ENCODE results near the gene SEC14L1. TPM values are rescaled to one million over a fixed set of nuclear protein-coding genes. Genes with fewer than 3 reads are reported as not detected.
A peak's percentile ranks its signal among the peaks of the same experiment; 100 is the strongest.

The SEC14L1 gene
- total RNA-seq, 1 experiment from 2014 or later = 76.0 TPM

- H3K4me1 ChIP-seq (replicated peaks) = peaks cover 80% of the 10 kb centered on the region
- DNase-seq (ENCODE audit: low read depth in 1 of 2, low spot score in 2 of 2) = peak; percentile 98 to 99
- H3K4me3 ChIP-seq = no peak overlapping the region
- no peaks in the 10 kb centered on the region; the same call in 1 of the 2 replicates for H3K9me3 ChIP-seq (replicated peaks)
- no peaks in the 10 kb centered on the region; the same call in 1 of the 2 replicates for H3K36me3 ChIP-seq
- H3K27me3 ChIP-seq (replicated peaks) = no peaks in the 10 kb centered on the region
- peak overlapping the region; percentile 99 for H3K27ac ChIP-seq
Measured at GRCh38 chr17:77124192-77124889, 16.4 kb upstream of the SEC14L1 start.

DNA sequence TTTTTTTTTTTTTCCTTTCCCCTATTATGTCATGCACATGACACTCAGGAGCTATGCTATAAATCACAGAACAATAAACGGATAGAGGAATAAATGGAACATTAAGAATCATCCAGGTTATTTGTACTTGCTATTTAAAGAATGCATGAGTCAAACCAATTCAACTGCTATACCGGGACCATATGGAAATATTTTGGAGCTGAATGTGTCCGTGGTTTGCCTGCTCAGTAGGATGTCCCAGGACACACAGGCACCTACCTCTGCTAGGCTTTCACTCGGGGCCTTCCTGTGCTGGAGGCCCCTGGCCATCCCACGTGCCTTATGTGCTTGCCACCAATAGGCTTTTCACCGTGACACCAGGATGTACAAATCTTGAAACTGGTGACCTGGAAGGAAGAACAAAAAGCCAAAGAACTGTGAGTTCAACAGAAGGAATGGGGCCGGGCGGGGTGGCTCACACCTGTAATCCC lies 15.3 kb upstream of the SEC14L1 start:
- H3K36me3 ChIP-seq = no peaks in the 10 kb centered on the region; the same call in 1 of the 2 replicates
- DNase-seq (ENCODE audit: low read depth in 1 of 2, low spot score in 2 of 2) = peak; percentile 98 to 99
- peaks cover 89% of the 10 kb centered on the region for H3K4me1 ChIP-seq (replicated peaks)
- no peaks in the 10 kb centered on the region for H3K27me3 ChIP-seq (replicated peaks)
- H3K9me3 ChIP-seq (replicated peaks) = no peaks in the 10 kb centered on the region; the same call in 1 of the 2 replicates
- peak overlapping the region; percentile 2; the same call in 1 of the 2 replicates for H3K4me3 ChIP-seq
- peak overlapping the region; percentile 99 for H3K27ac ChIP-seq

DNA sequence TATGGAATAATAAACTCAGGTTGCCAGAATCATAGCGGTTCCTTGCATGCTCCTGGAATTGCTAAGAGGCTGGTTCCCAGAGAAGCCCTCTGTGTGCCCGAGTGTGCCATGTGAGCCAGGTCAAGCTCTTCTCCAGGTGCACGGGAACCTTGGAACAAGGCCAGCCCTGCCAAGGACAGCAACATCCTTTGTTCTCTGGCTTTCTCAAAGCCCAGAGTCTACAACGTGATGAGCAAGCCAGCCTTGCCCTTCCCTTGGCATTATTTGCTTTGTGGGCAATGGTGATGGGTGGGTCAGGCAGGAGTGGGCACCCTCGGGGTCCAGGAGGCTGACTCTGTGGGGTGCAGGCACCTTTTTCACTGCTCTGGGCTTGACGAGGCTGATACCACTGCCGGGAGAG lies 14.2 kb upstream of the SEC14L1 start:
- Histone ChIP-seq H3K36me3 (no peaks in the 10 kb centered on the region; the same call in 1 of the 2 replicates), H3K4me3 (no peak overlapping the region), H3K27ac (peak overlapping the region; percentile 99), H3K27me3 (replicated peaks) (no peaks in the 10 kb centered on the region), H3K4me1 (replicated peaks) (peaks cover 89% of the 10 kb centered on the region), H3K9me3 (replicated peaks) (no peaks in the 10 kb centered on the region; the same call in 1 of the 2 replicates)
- DNase-seq (ENCODE audit: low read depth in 1 of 2, low spot score in 2 of 2) = no peak

GRCh38 chr17:77127735-77128361 lies 12.9 kb upstream of the SEC14L1 start:
- no peak for DNase-seq (ENCODE audit: low read depth in 1 of 2, low spot score in 2 of 2)
- Histone ChIP-seq H3K9me3 (replicated peaks) (no peaks in the 10 kb centered on the region; the same call in 1 of the 2 replicates), H3K27ac (no peak overlapping the region), H3K27me3 (replicated peaks) (no peaks in the 10 kb centered on the region), H3K4me1 (replicated peaks) (peaks cover 89% of the 10 kb centered on the region), H3K4me3 (no peak overlapping the region), H3K36me3 (no peaks in the 10 kb centered on the region; the same call in 1 of the 2 replicates)

DNA sequence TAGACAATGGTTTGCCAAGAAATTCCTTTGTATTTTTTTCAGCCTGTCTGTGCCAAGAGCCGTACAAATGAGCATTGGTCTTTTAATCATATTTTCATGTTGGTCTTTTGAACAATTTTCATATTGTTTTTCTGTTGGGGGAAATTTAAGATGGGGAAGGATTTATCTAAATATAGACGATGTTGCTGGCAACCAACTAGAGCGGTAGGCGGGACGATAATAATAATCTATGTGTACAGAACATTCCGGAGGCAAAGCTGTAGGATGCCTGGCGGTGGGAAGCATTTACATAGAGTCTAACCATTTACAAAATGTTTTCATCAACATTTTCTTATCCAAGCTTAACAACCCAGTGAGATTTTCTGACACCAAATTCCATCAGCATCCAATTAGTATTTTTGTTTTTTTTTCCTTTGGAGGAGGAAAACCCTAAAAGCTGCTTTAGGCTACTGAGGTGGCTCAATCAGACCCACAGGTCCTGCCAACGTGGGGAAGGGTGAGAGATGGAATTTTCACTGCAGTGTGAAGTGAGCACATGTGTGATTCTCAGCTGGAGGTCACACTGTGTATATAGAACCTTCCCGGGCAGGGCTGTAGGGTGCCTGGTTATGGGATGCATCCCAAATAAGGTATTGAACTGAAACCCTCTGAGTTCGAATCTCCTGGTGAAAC lies 11.7 kb upstream of the SEC14L1 start:
- Histone ChIP-seq H3K4me1 (replicated peaks) (peaks cover 83% of the 10 kb centered on the region), H3K27ac (peak overlapping the region; percentile 68)
- no peak for DNase-seq (ENCODE audit: low read depth in 1 of 2, low spot score in 2 of 2)

GRCh38 chr17:77129568-77130301 lies 11.0 kb upstream of the SEC14L1 start:
- Histone ChIP-seq H3K4me1 (replicated peaks) (peaks cover 76% of the 10 kb centered on the region), H3K9me3 (replicated peaks) (no peaks in the 10 kb centered on the region), H3K4me3 (no peak overlapping the region), H3K27ac (peak overlapping the region; percentile 68), H3K27me3 (replicated peaks) (no peaks in the 10 kb centered on the region), H3K36me3 (peaks cover 6% of the 10 kb centered on the region)
- peak in 1 of 2 experiments; percentile 74 for DNase-seq (ENCODE audit: low read depth in 1 of 2, low spot score in 2 of 2)

More for the DNA sequence above, 11.7 kb upstream of the SEC14L1 start:
- Histone ChIP-seq H3K9me3 (replicated peaks) (no peaks in the 10 kb centered on the region), H3K4me3 (no peak overlapping the region), H3K27me3 (replicated peaks) (no peaks in the 10 kb centered on the region), H3K36me3 (peaks cover 6% of the 10 kb centered on the region)

- Histone ChIP-seq H3K27ac (no peak overlapping the region), H3K4me3 (no peak overlapping the region), H3K27me3 (replicated peaks) (no peaks in the 10 kb centered on the region), H3K9me3 (replicated peaks) (no peaks in the 10 kb centered on the region), H3K4me1 (replicated peaks) (peaks cover 76% of the 10 kb centered on the region), H3K36me3 (peaks cover 6% of the 10 kb centered on the region)
- no peak for DNase-seq (ENCODE audit: low read depth in 1 of 2, low spot score in 2 of 2)
Measured at GRCh38 chr17:77130525-77130924, 10.2 kb upstream of the SEC14L1 start.

- Histone ChIP-seq H3K27me3 (replicated peaks) (no peaks in the 10 kb centered on the region), H3K4me1 (replicated peaks) (peaks cover 69% of the 10 kb centered on the region), H3K4me3 (no peak overlapping the region), H3K9me3 (replicated peaks) (peaks cover under 1% of the 10 kb centered on the region; the same call in 1 of the 2 replicates), H3K27ac (no peak overlapping the region), H3K36me3 (peaks cover 11% of the 10 kb centered on the region; the same call in 1 of the 2 replicates)
- no peak for DNase-seq (ENCODE audit: low read depth in 1 of 2, low spot score in 2 of 2)
Measured at GRCh38 chr17:77131904-77132303, 8.9 kb upstream of the SEC14L1 start.

- Histone ChIP-seq H3K36me3 (peaks cover 17% of the 10 kb centered on the region), H3K9me3 (replicated peaks) (peaks cover 7% of the 10 kb centered on the region), H3K27me3 (replicated peaks) (no peaks in the 10 kb centered on the region), H3K4me3 (no peak overlapping the region), H3K4me1 (replicated peaks) (peaks cover 70% of the 10 kb centered on the region), H3K27ac (no peak overlapping the region)
- DNase-seq (ENCODE audit: low read depth in 1 of 2, low spot score in 2 of 2) = no peak
Measured at GRCh38 chr17:77132411-77133086, 8.2 kb upstream of the SEC14L1 start.

- Histone ChIP-seq H3K36me3 (peaks cover 17% of the 10 kb centered on the region), H3K27me3 (replicated peaks) (no peaks in the 10 kb centered on the region), H3K9me3 (replicated peaks) (peaks cover 10% of the 10 kb centered on the region), H3K4me1 (replicated peaks) (peaks cover 71% of the 10 kb centered on the region), H3K4me3 (no peak overlapping the region), H3K27ac (no peak overlapping the region)
- no peak for DNase-seq (ENCODE audit: low read depth in 1 of 2, low spot score in 2 of 2)
Measured at GRCh38 chr17:77133087-77133638, 7.6 kb upstream of the SEC14L1 start.

DNA sequence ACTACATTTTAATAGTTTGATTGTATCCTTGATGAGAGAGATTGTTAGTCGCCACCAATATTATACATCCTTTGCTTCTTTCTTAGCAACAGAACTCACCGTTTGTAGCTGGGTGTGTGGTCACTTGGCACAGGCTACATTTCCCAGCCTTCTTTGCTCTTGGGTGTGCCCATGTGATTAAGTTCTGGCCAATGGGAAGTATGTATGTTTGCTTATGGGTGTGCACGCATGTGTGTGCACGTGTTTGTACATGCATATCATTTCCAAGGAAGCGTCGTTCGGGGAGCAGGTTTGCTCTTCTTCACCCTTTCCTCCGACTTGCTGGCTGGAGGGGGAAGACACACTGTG lies 4.4 kb upstream of the SEC14L1 start:
- Histone ChIP-seq H3K4me3 (no peak overlapping the region), H3K27ac (no peak overlapping the region), H3K27me3 (replicated peaks) (no peaks in the 10 kb centered on the region), H3K9me3 (replicated peaks) (peaks cover 14% of the 10 kb centered on the region), H3K36me3 (peaks cover 21% of the 10 kb centered on the region), H3K4me1 (replicated peaks) (peaks cover 65% of the 10 kb centered on the region)
- no peak for DNase-seq (ENCODE audit: low read depth in 1 of 2, low spot score in 2 of 2)

- Histone ChIP-seq H3K27me3 (replicated peaks) (no peaks in the 10 kb centered on the region), H3K27ac (peak overlapping the region; percentile 65), H3K36me3 (peaks cover 28% of the 10 kb centered on the region), H3K9me3 (replicated peaks) (peaks cover 14% of the 10 kb centered on the region), H3K4me1 (replicated peaks) (peaks cover 65% of the 10 kb centered on the region), H3K4me3 (no peak overlapping the region)
- DNase-seq (ENCODE audit: low read depth in 1 of 2, low spot score in 2 of 2) = no peak
Measured at GRCh38 chr17:77137111-77137510, 3.7 kb upstream of the SEC14L1 start.
